Liver (tissue), 9 donors: Measurements from ENCODE around the gene IPPK. TPM values are rescaled to one million over a fixed set of nuclear protein-coding genes. Genes with fewer than 3 reads are reported as not detected.

Source experiments
- DNase-seq: peaks from one replicate; pipeline ENCODE4 v3.0.0-alpha.2; 2017; ENCODE audit warnings: low spot score
- H3K27ac ChIP-seq, 2 donors: one replicate each; pipeline ENCODE4 v1.7.0; 2013; ENCODE audit warnings: inconsistent platforms in 2 of 2, low read length in 2 of 2, control low read depth in 1 of 2, low read depth in 1 of 2, mild to moderate bottlenecking in 1 of 2
- H3K27me3 ChIP-seq, 4 donors: one replicate each; pipeline versions ENCODE4 v1.6.1 to v1.7.0; 2013; ENCODE audit warnings: low read length in 3 of 4, inconsistent platforms in 1 of 4, mild to moderate bottlenecking in 1 of 4, moderate library complexity in 1 of 4; ENCODE audit not compliant: control insufficient read depth in 4 of 4, insufficient read depth in 4 of 4
- H3K36me3 ChIP-seq, 4 donors: one replicate each; pipeline versions ENCODE4 v1.6.1 to v1.7.0; 2013; ENCODE audit warnings: low read length in 3 of 4, mild to moderate bottlenecking in 3 of 4, low read depth in 1 of 4, moderate library complexity in 1 of 4; ENCODE audit not compliant: control insufficient read depth in 4 of 4, insufficient read depth in 3 of 4
- H3K4me1 ChIP-seq, 4 donors: one replicate each; pipeline versions ENCODE4 v1.6.1 to v1.7.0; 2013; ENCODE audit warnings: low read length in 3 of 4, mild to moderate bottlenecking in 3 of 4, moderate library complexity in 1 of 4; ENCODE audit not compliant: control insufficient read depth in 4 of 4, insufficient read depth in 4 of 4
- H3K4me3 ChIP-seq, 3 donors: one replicate each; pipeline versions ENCODE4 v1.6.1 to v1.7.0; 2013; ENCODE audit warnings: low read length in 3 of 3, control low read depth in 1 of 3, low read depth in 1 of 3, mild to moderate bottlenecking in 1 of 3
- H3K9ac ChIP-seq, 2 donors: one replicate each; pipeline ENCODE4 v1.7.0; 2013; ENCODE audit warnings: low read length in 2 of 2, mild to moderate bottlenecking in 2 of 2, moderate library complexity in 2 of 2, control low read depth in 1 of 2, low read depth in 1 of 2
- H3K9me3 ChIP-seq, 4 donors: one replicate each; pipeline versions ENCODE4 v1.6.1 to v1.7.0; 2013; ENCODE audit warnings: low read length in 3 of 4; ENCODE audit not compliant: control insufficient read depth in 4 of 4
- ATF3 ChIP-seq: IDR thresholded peaks from 2 replicates; pipeline ENCODE4 v1.6.1; 2016; ENCODE audit warnings: antibody characterized with exemption
- CTCF ChIP-seq: fragments of 150-350 bp; IDR thresholded peaks from 2 replicates; pipeline ENCODE4 v1.5.1; 2017; ENCODE audit warnings: improper control_type of control experiment, low read depth, low read length; ENCODE audit not compliant: missing input control
- EGR1 ChIP-seq, 2 donors: IDR thresholded peaks; 2 replicates each; pipeline ENCODE4 v1.6.1; 2016 to 2018; ENCODE audit warnings: antibody characterized with exemption in 2 of 2, low read depth in 2 of 2
- FOXA1 ChIP-seq: IDR thresholded peaks from 2 replicates; pipeline ENCODE4 v1.6.1; 2016; ENCODE audit warnings: antibody characterized with exemption
- FOXA2 ChIP-seq: IDR thresholded peaks from 2 replicates; pipeline ENCODE4 v1.6.1; 2016; ENCODE audit warnings: antibody characterized with exemption
- GABPA ChIP-seq, 2 donors: IDR thresholded peaks in 1 of 2; conservative IDR thresholded peaks in 1 of 2; 2 replicates each; pipeline ENCODE4 v1.6.1; 2016; ENCODE audit warnings: antibody characterized with exemption in 2 of 2, mild to moderate bottlenecking in 1 of 2, moderate library complexity in 1 of 2
- HNF4A ChIP-seq, 2 donors: conservative IDR thresholded peaks; 2 replicates each; pipeline ENCODE4 v1.6.1; 2016; ENCODE audit warnings: antibody characterized with exemption in 2 of 2, mild to moderate bottlenecking in 2 of 2
- HNF4G ChIP-seq: IDR thresholded peaks from 2 replicates; pipeline ENCODE4 v1.6.1; 2016; ENCODE audit warnings: antibody characterized with exemption
- JUND ChIP-seq, 2 donors: IDR thresholded peaks; 2 replicates each; pipeline ENCODE4 v1.6.1; 2016; ENCODE audit warnings: antibody characterized with exemption in 2 of 2
- MAX ChIP-seq: IDR thresholded peaks from 2 replicates; pipeline ENCODE4 v1.6.1; 2016; ENCODE audit warnings: antibody characterized with exemption
- NR2F2 ChIP-seq: IDR thresholded peaks from 2 replicates; pipeline ENCODE4 v1.6.1; 2016; ENCODE audit warnings: antibody characterized with exemption
- RAD21 ChIP-seq, 2 donors: IDR thresholded peaks; 2 replicates each; pipeline ENCODE4 v1.6.1; 2016; ENCODE audit warnings: antibody characterized with exemption in 2 of 2, mild to moderate bottlenecking in 2 of 2
- REST ChIP-seq: IDR thresholded peaks from 2 replicates; pipeline ENCODE4 v1.6.1; 2016; ENCODE audit warnings: antibody characterized with exemption, mild to moderate bottlenecking
- RXRA ChIP-seq, 2 donors: IDR thresholded peaks; 2 replicates each; pipeline ENCODE4 v1.6.1; 2017 to 2018; ENCODE audit warnings: antibody characterized with exemption in 2 of 2, mild to moderate bottlenecking in 1 of 2
- SP1 ChIP-seq: IDR thresholded peaks from 2 replicates; pipeline ENCODE4 v1.6.1; 2018; ENCODE audit warnings: antibody characterized with exemption, mild to moderate bottlenecking
- TAF1 ChIP-seq: conservative IDR thresholded peaks from 2 replicates; pipeline ENCODE4 v1.6.1; 2016; ENCODE audit warnings: antibody characterized with exemption, mild to moderate bottlenecking
- ZBTB33 ChIP-seq: IDR thresholded peaks from 2 replicates; pipeline ENCODE4 v1.6.1; 2016; ENCODE audit warnings: antibody characterized with exemption
- WGBS: extraction: QIAGEN DNeasy Blood & Tissue Kit; methylation state at CpG from one replicate; pipeline ENCODE4 v1.1.7; 2013; 5-methylcytosine and 5-hydroxymethylcytosine counted together
- polyA plus RNA-seq, 2 donors: library from polyadenylated mRNA; stranded (reverse) in 1 of 2; unstranded in 1 of 2; fragments of 200-250 nt in 1 of 2; fragments of >200 nt in 1 of 2; fragmentation: Nextera tagmentation in 1 of 2; extraction: Ambion mirVana in 1 of 2; gene quantifications; one replicate each; pipeline versions ENCODE4 v1.2.1 to v1.2.3, GENCODE V29; 2013 to 2015
- total RNA-seq, 2 donors: library from RNA; depleted of rRNA; stranded (reverse); fragments of >200 nt; gene quantifications; one replicate each; pipeline ENCODE4 v1.2.3, GENCODE V29; 2014
- donor health status: healthy.
- donor health status: healthy.
- donor health status: healthy.
- donor health status: healthy.
- donor health status: healthy.

Gene IPPK
- total and polyA plus RNA-seq, 4 donors = 2.1 to 5.9 (median 3.6) TPM

- no peak overlapping the region for H3K27ac ChIP-seq
- peaks cover 6 to 12% (median 9%) of the 10 kb centered on the region in 4 donors for H3K4me1 ChIP-seq
- H3K36me3 ChIP-seq = peaks cover 0 to 5% (median 3%) of the 10 kb centered on the region in 4 donors
- H3K9me3 ChIP-seq = no peaks in the 10 kb centered on the region
- no peak overlapping the region for H3K4me3 ChIP-seq
- H3K9ac ChIP-seq = no peak overlapping the region
- WGBS = 84% methylated on average over 5 of the region's 5 CpGs
- no peak for DNase-seq
- TF ChIP-seq GABPA (IDR thresholded peaks at IDR 0.05 in 1 of 2, conservative IDR thresholded peaks at IDR 0.05 in 1 of 2) (no peak), EGR1 (IDR thresholded peaks at IDR 0.05; ENCODE audit: low read depth in 2 of 2) (no peak), REST (no peak), FOXA1 (no peak), CTCF (no peak), SP1 (no peak), TAF1 (no peak), HNF4G (no peak), NR2F2 (no peak), HNF4A (conservative IDR thresholded peaks at IDR 0.05) (no peak), JUND (IDR thresholded peaks at IDR 0.05) (no peak), RXRA (IDR thresholded peaks at IDR 0.05) (no peak), FOXA2 (no peak), MAX (no peak), ZBTB33 (no peak), ATF3 (no peak), RAD21 (IDR thresholded peaks at IDR 0.05) (no peak)
- no peaks in the 10 kb centered on the region for H3K27me3 ChIP-seq
Observed at GRCh38 chr9:92661127-92661526, 8.8 kb downstream of the IPPK start.

- Histone ChIP-seq H3K9ac (no peak overlapping the region), H3K4me1 (peaks cover 9 to 15% (median 11%) of the 10 kb centered on the region in 4 donors), H3K27ac (no peak overlapping the region), H3K9me3 (no peaks in the 10 kb centered on the region), H3K36me3 (peaks cover 0 to 5% (median 3%) of the 10 kb centered on the region in 4 donors), H3K4me3 (no peak overlapping the region), H3K27me3 (no peaks in the 10 kb centered on the region)
- no peak for DNase-seq
- WGBS = 96% methylated on average over 4 of the region's 4 CpGs
- TF ChIP-seq REST (no peak), FOXA2 (no peak), ATF3 (no peak), MAX (no peak), JUND (IDR thresholded peaks at IDR 0.05) (no peak), TAF1 (no peak), CTCF (no peak)
Observed at GRCh38 chr9:92660266-92660665, 9.7 kb downstream of the IPPK start.
